ENCODE data around the gene EIF4E.
A peak's percentile ranks its signal among the peaks of the same experiment; 100 is the strongest.
"Not testable (repeated sequence)": the region's sequence is repeated elsewhere in the genome, so short reads cannot be mapped to it uniquely, and the experiment has no call there.

EIF4E gene

GRCh38 chr4:98930311-98930865 is 1.5 kb upstream of the EIF4E start:
- FAIRE-seq: no peak

- FAIRE-seq: no peak
Measured at GRCh38 chr4:98929341-98930267, 671 bp upstream of the EIF4E start.

- peak; percentile 83 for FAIRE-seq
Measured at GRCh38 chr4:98928131-98928504, 815 bp downstream of the EIF4E start.

- FAIRE-seq: not testable (repeated sequence)
Measured at GRCh38 chr4:98926257-98926656, 2.7 kb downstream of the EIF4E start.

GRCh38 chr4:98921292-98921691 is 7.6 kb downstream of the EIF4E start:
- no peak for FAIRE-seq

- no peak for FAIRE-seq
Measured at GRCh38 chr4:98919996-98920395, 8.9 kb downstream of the EIF4E start.

GRCh38 chr4:98910728-98911127 is 18.2 kb downstream of the EIF4E start:
- not testable (repeated sequence) for FAIRE-seq

GRCh38 chr4:98909646-98910401 is 19.1 kb downstream of the EIF4E start:
- peak; percentile 40 for FAIRE-seq

- FAIRE-seq: no peak
Measured at GRCh38 chr4:98908703-98909262, 20.1 kb downstream of the EIF4E start.

- no peak for FAIRE-seq
Measured at GRCh38 chr4:98908182-98908581, 20.8 kb downstream of the EIF4E start.

GRCh38 chr4:98905839-98906238 is 23.1 kb downstream of the EIF4E start:
- FAIRE-seq: no peak

GRCh38 chr4:98905297-98905696 is 23.6 kb downstream of the EIF4E start:
- FAIRE-seq: no peak

- FAIRE-seq: no peak
Measured at GRCh38 chr4:98903963-98904362, 25.0 kb downstream of the EIF4E start.

GRCh38 chr4:98903561-98903960 is 25.4 kb downstream of the EIF4E start:
- no peak for FAIRE-seq

GRCh38 chr4:98899277-98899676 is 29.7 kb downstream of the EIF4E start:
- FAIRE-seq: no peak

- FAIRE-seq: no peak
Measured at GRCh38 chr4:98891478-98892337, 37.2 kb downstream of the EIF4E start.

- no peak for FAIRE-seq
Measured at GRCh38 chr4:98890702-98891455, 38.1 kb downstream of the EIF4E start.

- FAIRE-seq: no peak
Measured at GRCh38 chr4:98887145-98887544, 41.8 kb downstream of the EIF4E start.

- not testable (repeated sequence) for FAIRE-seq
Measured at GRCh38 chr4:98886382-98886781, 42.6 kb downstream of the EIF4E start.

- not testable (repeated sequence) for FAIRE-seq
Measured at GRCh38 chr4:98880884-98881283, 48.0 kb downstream of the EIF4E start.

GRCh38 chr4:98879515-98879914 is 49.4 kb downstream of the EIF4E start:
- no peak for FAIRE-seq

GRCh38 chr4:98873059-98873458 is 55.9 kb downstream of the EIF4E start:
- no peak for FAIRE-seq

All from G401.6 (cell line).